ENCODE measurements around the gene FAM24A. TPM values are rescaled to one million over a fixed set of nuclear protein-coding genes. Genes with fewer than 3 reads are reported as not detected.

The FAM24A gene
- total RNA-seq, 1 donor from 2014 or later, result not detected

- DNase-seq (ENCODE audit: low read depth), result no peak
These were observed 19.7 kb downstream of the FAM24A start for GRCh38 chr10:122930140-122930539.

GRCh38 chr10:122931088-122931906, 20.9 kb downstream of the FAM24A start:
- peak; percentile 11 for DNase-seq (ENCODE audit: low read depth)

GRCh38 chr10:122939133-122939855, 28.9 kb downstream of the FAM24A start:
- DNase-seq (ENCODE audit: low read depth), result no peak

- DNase-seq (ENCODE audit: low read depth), result no peak
These were observed 29.6 kb downstream of the FAM24A start for GRCh38 chr10:122939856-122940543.

GRCh38 chr10:122949296-122949695, 38.9 kb downstream of the FAM24A start:
- no peak for DNase-seq (ENCODE audit: low read depth)

- DNase-seq (ENCODE audit: low read depth), result peak; percentile 97
These were observed 43.7 kb downstream of the FAM24A start, which contains the start of gene C10orf88 for GRCh38 chr10:122953902-122954730. Gene C10orf88 (minus strand): TSS chr10:122954227. CDS start chr10:122954178, 49 bp downstream.

- DNase-seq (ENCODE audit: low read depth), result no peak
These were observed 44.3 kb downstream of the FAM24A start for GRCh38 chr10:122954731-122955050.

GRCh38 chr10:122955892-122956291, 45.5 kb downstream of the FAM24A start:
- DNase-seq (ENCODE audit: low read depth), result no peak

- no peak for DNase-seq (ENCODE audit: low read depth)
These were observed 47.1 kb downstream of the FAM24A start for GRCh38 chr10:122957474-122957873.

GRCh38 chr10:122962405-122962804, 52.0 kb downstream of the FAM24A start:
- no peak for DNase-seq (ENCODE audit: low read depth)

Other genes starting within 250 kb of the FAM24A start
- not detected in 2 replicates for gene C10orf120, start 210.8 kb upstream of the FAM24A start, total RNA-seq
- gene CUZD1, start 64.8 kb upstream of the FAM24A start, total RNA-seq, result 0.69 and 1.2 TPM in 2 replicates
- 5.3 and 6.3 TPM in 2 replicates for gene FAM24B, start 31.0 kb upstream of the FAM24A start, total RNA-seq
- 8.9 and 11.0 TPM in 2 replicates for gene C10orf88, start 43.6 kb downstream of the FAM24A start, total RNA-seq
- gene PSTK, start 69.8 kb downstream of the FAM24A start, total RNA-seq, result 6.4 and 10.4 TPM in 2 replicates
- 3.3 and 5.3 TPM in 2 replicates for gene IKZF5, start 98.2 kb downstream of the FAM24A start, total RNA-seq
- 4.2 and 11.0 TPM in 2 replicates for gene ACADSB, start 98.4 kb downstream of the FAM24A start, total RNA-seq
- gene HMX3, start 225.4 kb downstream of the FAM24A start, total RNA-seq, result not detected in 2 replicates
- not detected in 2 replicates for gene HMX2, start 237.5 kb downstream of the FAM24A start, total RNA-seq
- 113 and 166 TPM in 2 replicates for gene BUB3, start 243.8 kb downstream of the FAM24A start, total RNA-seq

All from renal cortical epithelial cell (primary cell).